HAP-1 (cell line): Measurements from ENCODE around the gene SEMA5B.

Experiments
- DNase-seq, 2 experiments: peaks; one replicate each; pipeline ENCODE4 v3.0.0-alpha.2; 2016 to 2020; ENCODE audit warnings: low spot score in 2 of 2
- H3K27me3 ChIP-seq: fragments of 250-450 bp; sonication (Bioruptor Pico); 2 replicates; pipeline ENCODE4 v1.5.1; 2020; ENCODE audit warnings: low read depth, mild to moderate bottlenecking, moderate library complexity
- H3K36me3 ChIP-seq: fragments of 250-450 bp; sonication (Bioruptor Pico); replicated peaks from 2 replicates; pipeline ENCODE4 v1.5.1; 2020; ENCODE audit warnings: mild to moderate bottlenecking
- H3K4me1 ChIP-seq: fragments of 250-450 bp; sonication (Bioruptor Pico); 2 replicates; pipeline ENCODE4 v1.5.1; 2020; ENCODE audit warnings: mild to moderate bottlenecking
- H3K4me3 ChIP-seq: fragments of 250-450 bp; sonication (Bioruptor Pico); 2 replicates; pipeline ENCODE4 v1.5.1; 2020; ENCODE audit warnings: mild to moderate bottlenecking, moderate library complexity
- H3K9me3 ChIP-seq: fragments of 250-450 bp; sonication (Bioruptor Pico); 2 replicates; pipeline ENCODE4 v1.5.1; 2020; ENCODE audit warnings: mild to moderate bottlenecking, moderate library complexity
- in situ Hi-C: fragments of 300-500 bp; cut with MboI; formaldehyde crosslinking; loops from 3 replicates; pipeline ENCODE4 v1.14.3; 2020; ENCODE audit warnings: low sequenced_read_pairs, inconsistent platforms, mixed read lengths

Gene SEMA5B

GRCh38 chr3:123008840-123009239 is 18.7 kb downstream of the SEMA5B start:
- no peaks in the 10 kb centered on the region for H3K4me1 ChIP-seq
- no peaks in the 10 kb centered on the region for H3K36me3 ChIP-seq
- no peaks in the 10 kb centered on the region for H3K9me3 ChIP-seq
- no peak overlapping the region for H3K4me3 ChIP-seq
- in situ Hi-C loops: no loop called here
- DNase-seq: no peak
- no peaks in the 10 kb centered on the region; the same call in none of the 2 replicates for H3K27me3 ChIP-seq

GRCh38 chr3:123006609-123007008 is 21.0 kb downstream of the SEMA5B start:
- DNase-seq: no peak
- Histone ChIP-seq H3K9me3 (no peaks in the 10 kb centered on the region), H3K4me1 (no peaks in the 10 kb centered on the region), H3K4me3 (no peak overlapping the region), H3K36me3 (no peaks in the 10 kb centered on the region), H3K27me3 (peaks cover 5% of the 10 kb centered on the region)
- in situ Hi-C loops: no loop called here

GRCh38 chr3:123005291-123005690 is 22.3 kb downstream of the SEMA5B start:
- Histone ChIP-seq H3K36me3 (no peaks in the 10 kb centered on the region), H3K4me1 (no peaks in the 10 kb centered on the region), H3K27me3 (peaks cover 5% of the 10 kb centered on the region), H3K9me3 (no peaks in the 10 kb centered on the region), H3K4me3 (no peak overlapping the region)
- in situ Hi-C loops: no loop called here
- no peak for DNase-seq

GRCh38 chr3:123004201-123004918 is 23.2 kb downstream of the SEMA5B start:
- Histone ChIP-seq H3K27me3 (peaks cover 5% of the 10 kb centered on the region), H3K4me3 (no peak overlapping the region), H3K36me3 (no peaks in the 10 kb centered on the region), H3K4me1 (no peaks in the 10 kb centered on the region), H3K9me3 (no peaks in the 10 kb centered on the region)
- DNase-seq: no peak
- in situ Hi-C loops: no loop called here

- Histone ChIP-seq H3K27me3 (peaks cover 5% of the 10 kb centered on the region; the same call in 1 of the 2 replicates), H3K4me1 (no peaks in the 10 kb centered on the region), H3K36me3 (no peaks in the 10 kb centered on the region), H3K4me3 (no peak overlapping the region), H3K9me3 (no peaks in the 10 kb centered on the region)
- in situ Hi-C loops: no loop called here
- DNase-seq: no peak
These were observed 24.6 kb downstream of the SEMA5B start for GRCh38 chr3:123002749-123003497.

- in situ Hi-C loops: no loop called here
- no peaks in the 10 kb centered on the region for H3K36me3 ChIP-seq
- DNase-seq: no peak
These were observed 25.3 kb downstream of the SEMA5B start for GRCh38 chr3:123002100-123002748.

GRCh38 chr3:122998856-122999255 is 28.7 kb downstream of the SEMA5B start:
- H3K36me3 ChIP-seq: no peaks in the 10 kb centered on the region
- H3K9me3 ChIP-seq: no peaks in the 10 kb centered on the region
- in situ Hi-C loops: no loop called here
- peaks cover 7% of the 10 kb centered on the region; the same call in 1 of the 2 replicates for H3K27me3 ChIP-seq
- DNase-seq: no peak
- H3K4me3 ChIP-seq: no peak overlapping the region
- H3K4me1 ChIP-seq: no peaks in the 10 kb centered on the region

More at GRCh38 chr3:123002100-123002748, 25.3 kb downstream of the SEMA5B start:
- H3K4me1 ChIP-seq: no peaks in the 10 kb centered on the region
- peaks cover 5% of the 10 kb centered on the region; the same call in 1 of the 2 replicates for H3K27me3 ChIP-seq
- H3K4me3 ChIP-seq: no peak overlapping the region
- H3K9me3 ChIP-seq: no peaks in the 10 kb centered on the region

- in situ Hi-C loops: no loop called here
- H3K4me3 ChIP-seq: no peak overlapping the region
- DNase-seq: no peak
- no peaks in the 10 kb centered on the region for H3K4me1 ChIP-seq
- H3K36me3 ChIP-seq: no peaks in the 10 kb centered on the region
- H3K27me3 ChIP-seq: peaks cover 13% of the 10 kb centered on the region
- H3K9me3 ChIP-seq: no peaks in the 10 kb centered on the region
These were observed 29.4 kb downstream of the SEMA5B start for GRCh38 chr3:122998206-122998605.

GRCh38 chr3:122996038-122996580 is 31.5 kb downstream of the SEMA5B start:
- DNase-seq: no peak
- Histone ChIP-seq H3K36me3 (no peaks in the 10 kb centered on the region), H3K27me3 (peaks cover 23% of the 10 kb centered on the region), H3K9me3 (no peaks in the 10 kb centered on the region), H3K4me3 (no peak overlapping the region), H3K4me1 (no peaks in the 10 kb centered on the region)
- in situ Hi-C loops: no loop called here

GRCh38 chr3:122994954-122995353 is 32.6 kb downstream of the SEMA5B start:
- Histone ChIP-seq H3K4me1 (no peaks in the 10 kb centered on the region), H3K9me3 (no peaks in the 10 kb centered on the region), H3K27me3 (peaks cover 27% of the 10 kb centered on the region), H3K36me3 (no peaks in the 10 kb centered on the region), H3K4me3 (no peak overlapping the region)
- no peak for DNase-seq
- in situ Hi-C loops: no loop called here

GRCh38 chr3:122993124-122993978 is 34.2 kb downstream of the SEMA5B start:
- H3K36me3 ChIP-seq: no peaks in the 10 kb centered on the region
- H3K4me3 ChIP-seq: no peak overlapping the region
- H3K9me3 ChIP-seq: no peaks in the 10 kb centered on the region
- peaks cover 27% of the 10 kb centered on the region for H3K27me3 ChIP-seq
- in situ Hi-C loops: no loop called here
- no peak for DNase-seq
- no peaks in the 10 kb centered on the region for H3K4me1 ChIP-seq

- Histone ChIP-seq H3K36me3 (no peaks in the 10 kb centered on the region), H3K4me1 (no peaks in the 10 kb centered on the region), H3K4me3 (no peak overlapping the region), H3K27me3 (peaks cover 27% of the 10 kb centered on the region), H3K9me3 (no peaks in the 10 kb centered on the region)
- in situ Hi-C loops: no loop called here
- no peak for DNase-seq
These were observed 34.9 kb downstream of the SEMA5B start for GRCh38 chr3:122992676-122993075.

- no peak for DNase-seq
- Histone ChIP-seq H3K4me3 (no peak overlapping the region), H3K36me3 (no peaks in the 10 kb centered on the region), H3K4me1 (no peaks in the 10 kb centered on the region), H3K27me3 (peaks cover 27% of the 10 kb centered on the region), H3K9me3 (no peaks in the 10 kb centered on the region)
- in situ Hi-C loops: no loop called here
These were observed 35.4 kb downstream of the SEMA5B start for GRCh38 chr3:122992133-122992532.
